Stomach (tissue), 9 donors: Measurements from ENCODE around the gene ULK4. TPM values are rescaled to one million over a fixed set of nuclear protein-coding genes. Genes with fewer than 3 reads are reported as not detected.

Source experiments
- DNase-seq, 2 donors: peaks; one replicate each; pipeline versions ENCODE4 v3.0.0 to v3.0.0-alpha.2; 2013 to 2019
- H3K27ac ChIP-seq, 5 donors: fragments of 200-600 bp in 4 of 5; sonication (generic) in 4 of 5; one replicate each; pipeline ENCODE4 v1.5.1; 2013 to 2019; ENCODE audit warnings: mild to moderate bottlenecking in 1 of 5, moderate library complexity in 1 of 5
- H3K27me3 ChIP-seq, 3 donors: fragments of 200-600 bp; sonication (generic); one replicate each; pipeline ENCODE4 v1.5.1; 2017 to 2019; ENCODE audit warnings: mixed run types in 1 of 3
- H3K36me3 ChIP-seq, 4 donors: fragments of 200-600 bp; sonication (generic); 1 replicate in 3 of 4; 2 replicates in 1 of 4; pipeline ENCODE4 v1.5.1; 2016 to 2019
- H3K4me1 ChIP-seq, 4 donors: fragments of 200-600 bp; sonication (generic); one replicate each; pipeline ENCODE4 v1.5.1; 2016 to 2019
- H3K4me3 ChIP-seq, 4 donors: fragments of 200-600 bp; sonication (generic) in 3 of 4; one replicate each; pipeline ENCODE4 v1.5.1; 2016 to 2019; ENCODE audit warnings: mild to moderate bottlenecking in 1 of 4
- H3K9me3 ChIP-seq, 4 donors: fragments of 200-600 bp; sonication (generic); one replicate each; pipeline ENCODE4 v1.5.1; 2016 to 2019
- EP300 ChIP-seq: sonication (generic); formaldehyde crosslinking; IDR thresholded peaks from one replicate; pipeline ENCODE4 v1.6.1; 2017; ENCODE audit warnings: antibody characterized with exemption
- POLR2A ChIP-seq, 4 donors: fragments of 450-650 bp; IDR thresholded peaks; one replicate each; pipeline ENCODE4 v1.6.1; 2016; ENCODE audit warnings: antibody characterized with exemption in 4 of 4, control low read depth in 2 of 4, mild to moderate bottlenecking in 1 of 4, moderate library complexity in 1 of 4
- POLR2AphosphoS5 ChIP-seq, 3 donors: sonication (generic); formaldehyde crosslinking; IDR thresholded peaks; one replicate each; pipeline ENCODE4 v1.6.1; 2016; ENCODE audit warnings: antibody characterized with exemption in 3 of 3
- WGBS, 5 donors: extraction: QIAGEN DNeasy Blood & Tissue Kit in 3 of 5; methylation state at CpG; one replicate each; pipeline versions ENCODE4 v1.1.5 to v1.1.7; 2013 to 2018; 5-methylcytosine and 5-hydroxymethylcytosine counted together
- intact Hi-C: fragments of 100-400 bp; cut with DNase I; formaldehyde crosslinking; loops from one replicate; pipeline ENCODE4 v1.15.1; 2023; ENCODE audit warnings: low total_unique reads
- polyA plus RNA-seq, 3 donors: library from polyadenylated mRNA; stranded (reverse); fragments of 200-250 nt; gene quantifications; one replicate each; pipeline ENCODE4 v1.2.3, GENCODE V29; 2013
- total RNA-seq, 5 donors: library from RNA; depleted of rRNA; stranded (reverse); fragments of >200 nt; gene quantifications; one replicate each; pipeline versions ENCODE4 v1.1.0 to v1.2.3, GENCODE V29; 2014 to 2016
- TF ChIP-seq, protein P1 (sequence below), 7 experiments: fragments of 450-650 bp in 4 of 7; fragments of 200-600 bp in 3 of 7; sonication (generic) in 3 of 7; IDR thresholded peaks; one replicate each; pipeline ENCODE4 v1.5.1; 2016 to 2019; ENCODE audit warnings: antibody characterized with exemption in 7 of 7, control low read depth in 2 of 7, mild to moderate bottlenecking in 1 of 7
- donor health status: healthy with polysubstance abuse.
- donor health status: Bipolar disorder and iron deficiency.
- donor health status: healthy.

The ULK4 gene
- total and polyA plus RNA-seq, 8 donors, result 1.6 to 150 (median 7.4) TPM

GRCh38 chr3:41742121-41742520 is 219.8 kb downstream of the ULK4 start:
- H3K4me1 ChIP-seq, result no peaks in the 10 kb centered on the region
- H3K9me3 ChIP-seq, result no peaks in the 10 kb centered on the region
- TF ChIP-seq EP300, result no peak
- TF ChIP-seq, protein P1, sequence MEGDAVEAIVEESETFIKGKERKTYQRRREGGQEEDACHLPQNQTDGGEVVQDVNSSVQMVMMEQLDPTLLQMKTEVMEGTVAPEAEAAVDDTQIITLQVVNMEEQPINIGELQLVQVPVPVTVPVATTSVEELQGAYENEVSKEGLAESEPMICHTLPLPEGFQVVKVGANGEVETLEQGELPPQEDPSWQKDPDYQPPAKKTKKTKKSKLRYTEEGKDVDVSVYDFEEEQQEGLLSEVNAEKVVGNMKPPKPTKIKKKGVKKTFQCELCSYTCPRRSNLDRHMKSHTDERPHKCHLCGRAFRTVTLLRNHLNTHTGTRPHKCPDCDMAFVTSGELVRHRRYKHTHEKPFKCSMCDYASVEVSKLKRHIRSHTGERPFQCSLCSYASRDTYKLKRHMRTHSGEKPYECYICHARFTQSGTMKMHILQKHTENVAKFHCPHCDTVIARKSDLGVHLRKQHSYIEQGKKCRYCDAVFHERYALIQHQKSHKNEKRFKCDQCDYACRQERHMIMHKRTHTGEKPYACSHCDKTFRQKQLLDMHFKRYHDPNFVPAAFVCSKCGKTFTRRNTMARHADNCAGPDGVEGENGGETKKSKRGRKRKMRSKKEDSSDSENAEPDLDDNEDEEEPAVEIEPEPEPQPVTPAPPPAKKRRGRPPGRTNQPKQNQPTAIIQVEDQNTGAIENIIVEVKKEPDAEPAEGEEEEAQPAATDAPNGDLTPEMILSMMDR (IDR thresholded peaks at IDR 0.05), result no peak
- no peak for TF ChIP-seq POLR2AphosphoS5 (IDR thresholded peaks at IDR 0.05)
- no peak for TF ChIP-seq POLR2A (IDR thresholded peaks at IDR 0.05)
- H3K4me3 ChIP-seq, result no peak overlapping the region
- no peaks in the 10 kb centered on the region for H3K36me3 ChIP-seq
- H3K27me3 ChIP-seq, result no peaks in the 10 kb centered on the region
- intact Hi-C loops, result no loop called here
- DNase-seq, result no peak
- no peak overlapping the region for H3K27ac ChIP-seq

GRCh38 chr3:41740374-41740886 is 221.5 kb downstream of the ULK4 start:
- intact Hi-C loops, result no loop called here
- no peak for TF ChIP-seq POLR2A (IDR thresholded peaks at IDR 0.05)
- TF ChIP-seq, protein P1 (IDR thresholded peaks at IDR 0.05), result no peak
- Histone ChIP-seq H3K27ac (no peak overlapping the region), H3K4me3 (no peak overlapping the region), H3K9me3 (no peaks in the 10 kb centered on the region), H3K27me3 (no peaks in the 10 kb centered on the region), H3K36me3 (no peaks in the 10 kb centered on the region), H3K4me1 (no peaks in the 10 kb centered on the region)
- WGBS, 5 donors, result 89 to 96% (median 92%) methylated on average over 3 of the region's 3 CpGs
- DNase-seq, result no peak

- TF ChIP-seq, protein P1 (IDR thresholded peaks at IDR 0.05), result no peak
- no peaks in the 10 kb centered on the region for H3K27me3 ChIP-seq
- 96 to 100% (median 98%) methylated on average over 3 of the region's 3 CpGs for WGBS, 5 donors
- H3K36me3 ChIP-seq, result no peaks in the 10 kb centered on the region
- DNase-seq, result no peak
- no peak overlapping the region for H3K27ac ChIP-seq
- no peaks in the 10 kb centered on the region for H3K4me1 ChIP-seq
- no peaks in the 10 kb centered on the region for H3K9me3 ChIP-seq
- no peak overlapping the region for H3K4me3 ChIP-seq
- intact Hi-C loops, result no loop called here
These were observed 235.0 kb downstream of the ULK4 start for GRCh38 chr3:41726891-41727290.

DNA sequence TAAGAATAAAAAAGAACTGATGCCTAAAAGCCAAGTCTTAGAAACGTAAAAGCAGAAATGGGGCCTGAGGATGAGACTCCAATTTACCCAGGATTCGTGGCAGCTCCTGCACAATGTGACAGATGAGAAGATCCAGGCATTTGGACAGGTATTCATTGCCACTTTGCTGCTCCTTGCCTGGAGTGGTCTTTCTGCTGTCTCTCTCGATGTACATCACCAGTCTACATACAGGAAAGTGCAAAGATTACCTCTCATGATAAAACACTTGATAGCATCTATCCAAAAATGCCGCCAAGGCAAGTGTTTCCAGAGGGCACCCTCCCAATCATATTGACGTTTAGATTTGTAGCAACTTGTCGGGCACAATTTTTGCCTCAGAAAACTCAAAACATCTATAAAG is 244.3 kb downstream of the ULK4 start:
- no peaks in the 10 kb centered on the region for H3K36me3 ChIP-seq
- no peak for DNase-seq
- no peaks in the 10 kb centered on the region for H3K9me3 ChIP-seq
- H3K4me3 ChIP-seq, result no peak overlapping the region
- intact Hi-C loops, result no loop called here
- TF ChIP-seq POLR2A (IDR thresholded peaks at IDR 0.05) (no peak), EP300 (no peak), POLR2AphosphoS5 (IDR thresholded peaks at IDR 0.05) (no peak)
- TF ChIP-seq, protein P1 (IDR thresholded peaks at IDR 0.05), result no peak
- WGBS, 5 donors, result 79 to 89% (median 88%) methylated on average over 6 of the region's 6 CpGs
- H3K27ac ChIP-seq, result no peak overlapping the region
- H3K27me3 ChIP-seq, result no peaks in the 10 kb centered on the region
- H3K4me1 ChIP-seq, result no peaks in the 10 kb centered on the region
